Glomerular endothelial cell (primary cell): ENCODE results near the gene DCST1. TPM values are rescaled to one million over a fixed set of nuclear protein-coding genes. Genes with fewer than 3 reads are reported as not detected.

Experiments used
- DNase-seq: peaks from one replicate; pipeline ENCODE4 v3.0.0-alpha.2; 2011; ENCODE audit warnings: low read depth, low spot score; ENCODE audit errors: extremely low read depth
- total RNA-seq: library from RNA; depleted of rRNA; stranded (reverse); fragments of >200 nt; gene quantifications from 2 replicates; pipeline ENCODE4 v1.2.3, GENCODE V29; 2015

The DCST1 gene
- total RNA-seq, 1 donor from 2014 or later = not detected

- no peak for DNase-seq
Measured at GRCh38 chr1:155083865-155084721, 50.5 kb downstream of the DCST1 start.

- peak; percentile 55 for DNase-seq
Measured at GRCh38 chr1:155084722-155085503, 51.3 kb downstream of the DCST1 start.

GRCh38 chr1:155085504-155086127 is 52.0 kb downstream of the DCST1 start:
- DNase-seq = no peak

- DNase-seq = no peak
Measured at GRCh38 chr1:155086128-155086741, 52.6 kb downstream of the DCST1 start.

GRCh38 chr1:155086856-155087535 is 53.4 kb downstream of the DCST1 start:
- DNase-seq = no peak

- DNase-seq = no peak
Measured at GRCh38 chr1:155091071-155092051, 57.7 kb downstream of the DCST1 start.

- DNase-seq = no peak
Measured at GRCh38 chr1:155092131-155092530, 58.5 kb downstream of the DCST1 start.

- DNase-seq = no peak
Measured at GRCh38 chr1:155092641-155093040, 59.0 kb downstream of the DCST1 start.

GRCh38 chr1:155093911-155094621 is 60.4 kb downstream of the DCST1 start:
- no peak for DNase-seq

GRCh38 chr1:155094622-155094948 is 61.0 kb downstream of the DCST1 start:
- DNase-seq = no peak

GRCh38 chr1:155099331-155099730 is 65.7 kb downstream of the DCST1 start:
- DNase-seq = no peak

Other genes with a start within 250 kb of the DCST1 start
- gene KCNN3, start 163.5 kb upstream of the DCST1 start, total RNA-seq = 4.8 and 10.5 TPM in 2 replicates
- 8.1 and 11.6 TPM in 2 replicates for gene PMVK, start 97.1 kb upstream of the DCST1 start, total RNA-seq
- gene PBXIP1, start 77.7 kb upstream of the DCST1 start, total RNA-seq = 108 and 115 TPM in 2 replicates
- gene PYGO2, start 72.0 kb upstream of the DCST1 start, total RNA-seq = 17.5 and 20.9 TPM in 2 replicates
- 300 and 313 TPM in 2 replicates for gene SHC1, start 63.1 kb upstream of the DCST1 start, total RNA-seq
- 37.8 and 57.8 TPM in 2 replicates for gene CKS1B, start 59.1 kb upstream of the DCST1 start, total RNA-seq
- gene FLAD1, start 50.5 kb upstream of the DCST1 start, total RNA-seq = 31.2 and 33.7 TPM in 2 replicates
- gene LENEP, start 40.2 kb upstream of the DCST1 start, total RNA-seq = not detected in 2 replicates
- 19.3 and 23.6 TPM in 2 replicates for gene ZBTB7B, start 31.0 kb upstream of the DCST1 start, total RNA-seq
- gene DCST2, start within 50 bp of the DCST1 start, total RNA-seq = 0.12 TPM in 1 of 2 replicates, not detected in the other
- gene ADAM15, start 17.5 kb downstream of the DCST1 start, total RNA-seq = 405 and 619 TPM in 2 replicates
- 19.2 and 25.1 TPM in 2 replicates for gene EFNA4, start 29.9 kb downstream of the DCST1 start, total RNA-seq
- gene EFNA3, start 45.0 kb downstream of the DCST1 start, total RNA-seq = 1.5 and 4.0 TPM in 2 replicates
- gene EFNA1, start 94.1 kb downstream of the DCST1 start, total RNA-seq = 77.9 and 195 TPM in 2 replicates
- 21.0 and 29.1 TPM in 2 replicates for gene SLC50A1, start 102.0 kb downstream of the DCST1 start, total RNA-seq
- gene DPM3, start 106.7 kb downstream of the DCST1 start, total RNA-seq = 41.0 and 45.0 TPM in 2 replicates
- gene KRTCAP2, start 139.5 kb downstream of the DCST1 start, total RNA-seq = 121 and 150 TPM in 2 replicates
- gene TRIM46, start 140.0 kb downstream of the DCST1 start, total RNA-seq = 9.9 and 11.8 TPM in 2 replicates
- 12.5 and 18.2 TPM in 2 replicates for gene THBS3, start 174.1 kb downstream of the DCST1 start, total RNA-seq
- 44.3 and 45.6 TPM in 2 replicates for gene MTX1, start 174.9 kb downstream of the DCST1 start, total RNA-seq
- gene ENTREP3, start 221.7 kb downstream of the DCST1 start, total RNA-seq = 26.5 and 46.3 TPM in 2 replicates
- gene SCAMP3, start 228.5 kb downstream of the DCST1 start, total RNA-seq = 79.2 and 128 TPM in 2 replicates
- 30.2 and 36.1 TPM in 2 replicates for gene CLK2, start 239.7 kb downstream of the DCST1 start, total RNA-seq
- gene HCN3, start 243.6 kb downstream of the DCST1 start, total RNA-seq = 0.19 and 1.3 TPM in 2 replicates